ENCODE data around the gene PDK1. TPM values are rescaled to one million over a fixed set of nuclear protein-coding genes. Genes with fewer than 3 reads are reported as not detected.

PDK1 gene
- total RNA-seq, 1 donor from 2014 or later = 14.6 TPM

- TF ChIP-seq CTCF (conservative IDR thresholded peaks at IDR 0.05) = no peak
- Mint-ChIP-seq H3K9me3 (no peaks in the 10 kb centered on the region), H3K27ac (ENCODE audit: unreplicated experiment) (no peak overlapping the region), H3K27me3 (ENCODE audit: low read depth) (peaks cover 23% of the 10 kb centered on the region), H3K36me3 (ENCODE audit: low read depth) (peaks cover 3% of the 10 kb centered on the region), H3K4me1 (peaks cover 38% of the 10 kb centered on the region), H3K4me3 (peak overlapping the region; percentile 94)
- no peak for DNase-seq (ENCODE audit: low read depth, low spot score)
Measured at GRCh38 chr2:172554352-172555271, 1.3 kb upstream of the PDK1 start.

GRCh38 chr2:172555272-172555521 lies 693 bp upstream of the PDK1 start:
- H3K27me3 Mint-ChIP-seq (ENCODE audit: low read depth) = peaks cover 23% of the 10 kb centered on the region
- H3K4me1 Mint-ChIP-seq = peaks cover 38% of the 10 kb centered on the region
- peak overlapping the region; percentile 98 for H3K27ac Mint-ChIP-seq (ENCODE audit: unreplicated experiment)
- H3K4me3 Mint-ChIP-seq = peak overlapping the region; percentile 94
- H3K9me3 Mint-ChIP-seq = no peaks in the 10 kb centered on the region
- peaks cover 3% of the 10 kb centered on the region for H3K36me3 Mint-ChIP-seq (ENCODE audit: low read depth)
- no peak for TF ChIP-seq CTCF (conservative IDR thresholded peaks at IDR 0.05)
- DNase-seq (ENCODE audit: low read depth, low spot score) = no peak

- H3K27ac Mint-ChIP-seq (ENCODE audit: unreplicated experiment) = no peak overlapping the region
- peak; percentile 41 for DNase-seq (ENCODE audit: low read depth, low spot score)
- H3K4me1 Mint-ChIP-seq = peaks cover 33% of the 10 kb centered on the region
- TF ChIP-seq CTCF (conservative IDR thresholded peaks at IDR 0.05) = no peak
- H3K27me3 Mint-ChIP-seq (ENCODE audit: low read depth) = peaks cover 23% of the 10 kb centered on the region
- no peaks in the 10 kb centered on the region for H3K9me3 Mint-ChIP-seq
- H3K4me3 Mint-ChIP-seq = peak overlapping the region; percentile 92
- H3K36me3 Mint-ChIP-seq (ENCODE audit: low read depth) = no peaks in the 10 kb centered on the region
Measured at GRCh38 chr2:172556284-172557033, 569 bp downstream of the PDK1 start.

GRCh38 chr2:172558372-172558771 lies 2.5 kb downstream of the PDK1 start:
- Mint-ChIP-seq H3K27ac (ENCODE audit: unreplicated experiment) (no peak overlapping the region), H3K36me3 (ENCODE audit: low read depth) (no peaks in the 10 kb centered on the region), H3K27me3 (ENCODE audit: low read depth) (peaks cover 19% of the 10 kb centered on the region), H3K4me3 (peak overlapping the region; percentile 92), H3K9me3 (no peaks in the 10 kb centered on the region), H3K4me1 (peaks cover 33% of the 10 kb centered on the region)
- no peak for TF ChIP-seq CTCF (conservative IDR thresholded peaks at IDR 0.05)
- DNase-seq (ENCODE audit: low read depth, low spot score) = no peak

- Mint-ChIP-seq H3K4me1 (peaks cover 17% of the 10 kb centered on the region), H3K27me3 (ENCODE audit: low read depth) (no peaks in the 10 kb centered on the region), H3K4me3 (no peak overlapping the region), H3K9me3 (no peaks in the 10 kb centered on the region), H3K36me3 (ENCODE audit: low read depth) (no peaks in the 10 kb centered on the region), H3K27ac (ENCODE audit: unreplicated experiment) (no peak overlapping the region)
- DNase-seq (ENCODE audit: low read depth, low spot score) = no peak
- TF ChIP-seq CTCF (conservative IDR thresholded peaks at IDR 0.05) = no peak
Measured at GRCh38 chr2:172560721-172561120, 4.8 kb downstream of the PDK1 start.
